ENCODE measurements around the gene RHOT1. TPM values are rescaled to one million over a fixed set of nuclear protein-coding genes. Genes with fewer than 3 reads are reported as not detected.

Gene RHOT1
- total RNA-seq, 1 donor from 2014 or later, result 36.1 TPM

GRCh38 chr17:32223703-32224102 is 81.4 kb downstream of the RHOT1 start:
- H3K4me3 Mint-ChIP-seq (ENCODE audit: unreplicated experiment), result no peak overlapping the region
- no peaks in the 10 kb centered on the region for H3K4me1 Mint-ChIP-seq (ENCODE audit: low read depth, unreplicated experiment)
- TF ChIP-seq CTCF (IDR thresholded peaks at IDR 0.05; ENCODE audit: partially characterized antibody, unreplicated experiment), result no peak
- H3K27ac Mint-ChIP-seq (ENCODE audit: unreplicated experiment), result no peak overlapping the region
- H3K36me3 Mint-ChIP-seq (ENCODE audit: unreplicated experiment), result no peaks in the 10 kb centered on the region
- H3K27me3 Mint-ChIP-seq (ENCODE audit: unreplicated experiment), result no peaks in the 10 kb centered on the region
- H3K9me3 Mint-ChIP-seq (ENCODE audit: unreplicated experiment), result no peaks in the 10 kb centered on the region
- no peak for DNase-seq

- no peak overlapping the region for H3K4me3 Mint-ChIP-seq (ENCODE audit: unreplicated experiment)
Observed at GRCh38 chr17:32226886-32227285, 84.6 kb downstream of the RHOT1 start.

DNA sequence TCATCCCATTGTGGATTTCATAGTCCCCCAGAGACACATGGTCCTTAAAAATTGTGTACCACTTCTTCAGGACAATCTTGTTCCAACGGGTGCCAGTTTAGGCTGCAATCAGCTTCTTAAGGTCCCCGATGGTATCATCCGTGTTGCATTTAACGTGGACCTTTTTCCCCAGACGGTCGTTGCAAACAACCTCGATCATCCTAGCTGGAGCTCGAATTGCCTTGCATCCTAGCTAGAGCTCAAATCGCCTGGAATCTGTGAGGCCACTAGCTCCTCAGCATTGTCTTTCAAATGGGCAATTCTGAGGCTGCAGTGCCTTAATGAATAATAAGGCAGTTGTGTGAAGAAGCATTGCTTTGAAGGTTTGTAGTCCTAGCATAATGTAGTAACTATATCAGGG is 85.6 kb downstream of the RHOT1 start:
- H3K27me3 Mint-ChIP-seq (ENCODE audit: unreplicated experiment), result no peaks in the 10 kb centered on the region
- no peaks in the 10 kb centered on the region for H3K9me3 Mint-ChIP-seq (ENCODE audit: unreplicated experiment)
- TF ChIP-seq CTCF (IDR thresholded peaks at IDR 0.05; ENCODE audit: partially characterized antibody, unreplicated experiment), result no peak
- H3K4me1 Mint-ChIP-seq (ENCODE audit: low read depth, unreplicated experiment), result no peaks in the 10 kb centered on the region
- no peak overlapping the region for H3K4me3 Mint-ChIP-seq (ENCODE audit: unreplicated experiment)
- H3K36me3 Mint-ChIP-seq (ENCODE audit: unreplicated experiment), result no peaks in the 10 kb centered on the region
- H3K27ac Mint-ChIP-seq (ENCODE audit: unreplicated experiment), result no peak overlapping the region
- DNase-seq, result no peak

More at GRCh38 chr17:32226886-32227285, 84.6 kb downstream of the RHOT1 start:
- DNase-seq, result no peak
- no peak overlapping the region for H3K27ac Mint-ChIP-seq (ENCODE audit: unreplicated experiment)
- H3K27me3 Mint-ChIP-seq (ENCODE audit: unreplicated experiment), result no peaks in the 10 kb centered on the region
- no peak for TF ChIP-seq CTCF (IDR thresholded peaks at IDR 0.05; ENCODE audit: partially characterized antibody, unreplicated experiment)
- no peaks in the 10 kb centered on the region for H3K4me1 Mint-ChIP-seq (ENCODE audit: low read depth, unreplicated experiment)
- no peaks in the 10 kb centered on the region for H3K9me3 Mint-ChIP-seq (ENCODE audit: unreplicated experiment)
- H3K36me3 Mint-ChIP-seq (ENCODE audit: unreplicated experiment), result no peaks in the 10 kb centered on the region

DNA sequence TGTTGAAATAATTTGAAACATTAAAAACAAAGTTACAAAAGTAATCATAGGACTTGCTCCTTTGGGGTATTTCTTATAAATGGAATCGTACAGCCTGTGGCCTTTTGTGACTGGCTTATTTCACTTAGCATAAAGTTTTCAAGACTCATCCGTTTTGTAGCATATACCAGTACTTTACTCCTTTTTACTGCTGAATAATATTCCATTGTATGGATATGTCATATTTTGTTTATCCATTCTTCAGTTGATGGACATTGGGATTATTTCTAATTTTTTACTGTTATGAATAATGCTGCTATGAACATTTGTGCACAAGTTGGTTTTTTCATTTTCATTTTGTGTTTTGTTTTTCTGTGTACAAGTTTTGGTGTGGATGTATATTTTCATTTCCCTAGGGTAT is 93.3 kb downstream of the RHOT1 start:
- no peak for TF ChIP-seq CTCF (IDR thresholded peaks at IDR 0.05; ENCODE audit: partially characterized antibody, unreplicated experiment)
- no peak overlapping the region for H3K4me3 Mint-ChIP-seq (ENCODE audit: unreplicated experiment)
- no peaks in the 10 kb centered on the region for H3K27me3 Mint-ChIP-seq (ENCODE audit: unreplicated experiment)
- no peaks in the 10 kb centered on the region for H3K4me1 Mint-ChIP-seq (ENCODE audit: low read depth, unreplicated experiment)
- no peaks in the 10 kb centered on the region for H3K36me3 Mint-ChIP-seq (ENCODE audit: unreplicated experiment)
- peaks cover 2% of the 10 kb centered on the region for H3K9me3 Mint-ChIP-seq (ENCODE audit: unreplicated experiment)
- no peak for DNase-seq
- no peak overlapping the region for H3K27ac Mint-ChIP-seq (ENCODE audit: unreplicated experiment)

- no peak overlapping the region for H3K27ac Mint-ChIP-seq (ENCODE audit: unreplicated experiment)
- H3K36me3 Mint-ChIP-seq (ENCODE audit: unreplicated experiment), result no peaks in the 10 kb centered on the region
- no peak for TF ChIP-seq CTCF (IDR thresholded peaks at IDR 0.05; ENCODE audit: partially characterized antibody, unreplicated experiment)
- no peak for DNase-seq
- H3K4me3 Mint-ChIP-seq (ENCODE audit: unreplicated experiment), result no peak overlapping the region
- no peaks in the 10 kb centered on the region for H3K27me3 Mint-ChIP-seq (ENCODE audit: unreplicated experiment)
- H3K4me1 Mint-ChIP-seq (ENCODE audit: low read depth, unreplicated experiment), result no peaks in the 10 kb centered on the region
- H3K9me3 Mint-ChIP-seq (ENCODE audit: unreplicated experiment), result no peaks in the 10 kb centered on the region
Observed at GRCh38 chr17:32239456-32239855, 97.2 kb downstream of the RHOT1 start.

Measured in glutamatergic neuron (in vitro differentiated cells).